Transverse colon (tissue), 4 donors: ENCODE results near the gene CTAGE1.

Experiments
- CTCF ChIP-seq, 5 experiments: fragments of 200-600 bp in 3 of 5; fragments of 450-650 bp in 2 of 5; sonication (generic) in 3 of 5; IDR thresholded peaks; 1 replicate in 2 of 5; 2 replicates in 3 of 5; pipeline ENCODE4 v1.5.1; 2016 to 2017; ENCODE audit warnings: antibody characterized with exemption in 5 of 5, inconsistent platforms in 3 of 5, mild to moderate bottlenecking in 2 of 5, moderate library complexity in 1 of 5
- POLR2A ChIP-seq: fragments of 450-650 bp; IDR thresholded peaks from one replicate; pipeline ENCODE4 v1.6.1; 2016; ENCODE audit warnings: antibody characterized with exemption, mild to moderate bottlenecking, moderate library complexity
- POLR2AphosphoS5 ChIP-seq, 3 donors: sonication (generic); formaldehyde crosslinking; IDR thresholded peaks; one replicate each; pipeline ENCODE4 v1.6.1; 2016; ENCODE audit warnings: antibody characterized with exemption in 3 of 3

DNA sequence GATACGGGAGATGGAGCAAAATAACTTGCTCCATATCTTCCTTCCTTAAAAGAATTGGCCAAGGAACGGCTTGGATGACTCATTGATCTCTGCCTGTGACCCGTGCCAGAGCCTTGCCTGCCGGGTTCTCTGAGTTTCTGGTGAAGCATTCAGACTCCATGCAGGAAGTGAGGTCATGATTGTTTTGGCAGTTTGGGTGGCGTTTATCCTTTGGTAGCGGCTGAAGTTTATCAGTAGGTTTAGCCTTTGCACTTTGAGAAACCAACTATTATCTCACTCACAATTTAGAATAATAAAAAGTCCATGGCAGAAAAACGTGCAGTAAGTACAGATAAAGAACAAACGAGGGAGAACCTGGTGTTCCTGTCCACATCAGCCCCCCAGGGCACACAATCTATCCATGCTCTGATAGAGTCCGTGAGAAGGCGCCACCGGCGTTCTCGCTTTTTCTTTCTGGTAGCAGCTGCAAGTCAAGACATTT is 15.0 kb upstream of the CTAGE1 start:
- TF ChIP-seq POLR2A: no peak
- TF ChIP-seq CTCF (IDR thresholded peaks at IDR 0.05): no peak
- no peak for TF ChIP-seq POLR2AphosphoS5 (IDR thresholded peaks at IDR 0.05)
